HEK293T (cell line): ENCODE data around the gene OPA1.

Experiments
- CTCF ChIA-PET: fragments of 350-600 bp; formaldehyde crosslinking; extraction: SDS; loops from one replicate; lab custom pipeline; 2021; ENCODE audit warnings: antibody characterized with exemption, inconsistent platforms; lab: Yijun Ruan, JAX
- POLR2A ChIA-PET: fragments of 350-600 bp; formaldehyde crosslinking; extraction: SDS; loops from one replicate; lab custom pipeline; 2020; ENCODE audit warnings: antibody characterized with exemption, inconsistent platforms; lab: Yijun Ruan, JAX
- DNase-seq: peaks from one replicate; pipeline ENCODE4 v3.0.0; 2012; ENCODE audit warnings: mixed read lengths; ENCODE audit errors: extremely low spot score
- ARNT ChIP-seq: fragments of 450-650 bp; IDR thresholded peaks from 2 replicates; pipeline ENCODE4 v1.6.1; 2017; ENCODE audit warnings: mild to moderate bottlenecking
- BHLHE40 ChIP-seq: fragments of 450-650 bp; IDR thresholded peaks from 2 replicates; pipeline ENCODE4 v1.6.1; 2016; ENCODE audit warnings: mild to moderate bottlenecking, moderate library complexity, borderline replicate concordance
- CTBP1 ChIP-seq: fragments of 450-650 bp; IDR thresholded peaks from 2 replicates; pipeline ENCODE4 v1.6.1; 2016; ENCODE audit warnings: borderline replicate concordance
- ELF4 ChIP-seq: fragments of 450-650 bp; IDR thresholded peaks from 2 replicates; pipeline ENCODE4 v1.6.1; 2017; ENCODE audit warnings: antibody characterized with exemption
- FOXA1 ChIP-seq: fragments of 450-650 bp; IDR thresholded peaks from 2 replicates; pipeline ENCODE4 v1.6.1; 2016; ENCODE audit warnings: mild to moderate bottlenecking
- FOXK2 ChIP-seq: fragments of 450-650 bp; IDR thresholded peaks from 2 replicates; pipeline ENCODE4 v1.6.1; 2016; ENCODE audit warnings: mild to moderate bottlenecking
- FOXM1 ChIP-seq: fragments of 450-650 bp; IDR thresholded peaks from 2 replicates; pipeline ENCODE4 v1.6.1; 2017; ENCODE audit warnings: mild to moderate bottlenecking, borderline replicate concordance
- HDGF ChIP-seq: fragments of 450-650 bp; IDR thresholded peaks from 2 replicates; pipeline ENCODE4 v1.6.1; 2017; ENCODE audit warnings: antibody characterized with exemption, borderline replicate concordance
- L3MBTL2 ChIP-seq: fragments of 450-650 bp; conservative IDR thresholded peaks from 2 replicates; pipeline ENCODE4 v1.6.1; 2016; ENCODE audit warnings: mild to moderate bottlenecking
- LEF1 ChIP-seq: fragments of 450-650 bp; IDR thresholded peaks from 2 replicates; pipeline ENCODE4 v1.6.1; 2017; ENCODE audit warnings: mild to moderate bottlenecking, borderline replicate concordance
- NFRKB ChIP-seq: fragments of 450-650 bp; IDR thresholded peaks from 2 replicates; pipeline ENCODE4 v1.6.1; 2016; ENCODE audit warnings: mild to moderate bottlenecking, moderate library complexity
- SP1 ChIP-seq: fragments of 450-650 bp; IDR thresholded peaks from 2 replicates; pipeline ENCODE4 v1.6.1; 2017
- SUZ12 ChIP-seq: fragments of 450-650 bp; IDR thresholded peaks from 2 replicates; pipeline ENCODE4 v1.6.1; 2016; ENCODE audit warnings: mild to moderate bottlenecking
- TARDBP ChIP-seq: fragments of 450-650 bp; IDR thresholded peaks from 2 replicates; pipeline ENCODE4 v1.6.1; 2016
- ZNF384 ChIP-seq: fragments of 450-650 bp; IDR thresholded peaks from 2 replicates; pipeline ENCODE4 v1.6.1; 2016
- TF ChIP-seq, protein P1 (sequence below): fragments of 450-650 bp; IDR thresholded peaks from 2 replicates; pipeline ENCODE4 v1.6.1; 2016

OPA1 gene

DNA sequence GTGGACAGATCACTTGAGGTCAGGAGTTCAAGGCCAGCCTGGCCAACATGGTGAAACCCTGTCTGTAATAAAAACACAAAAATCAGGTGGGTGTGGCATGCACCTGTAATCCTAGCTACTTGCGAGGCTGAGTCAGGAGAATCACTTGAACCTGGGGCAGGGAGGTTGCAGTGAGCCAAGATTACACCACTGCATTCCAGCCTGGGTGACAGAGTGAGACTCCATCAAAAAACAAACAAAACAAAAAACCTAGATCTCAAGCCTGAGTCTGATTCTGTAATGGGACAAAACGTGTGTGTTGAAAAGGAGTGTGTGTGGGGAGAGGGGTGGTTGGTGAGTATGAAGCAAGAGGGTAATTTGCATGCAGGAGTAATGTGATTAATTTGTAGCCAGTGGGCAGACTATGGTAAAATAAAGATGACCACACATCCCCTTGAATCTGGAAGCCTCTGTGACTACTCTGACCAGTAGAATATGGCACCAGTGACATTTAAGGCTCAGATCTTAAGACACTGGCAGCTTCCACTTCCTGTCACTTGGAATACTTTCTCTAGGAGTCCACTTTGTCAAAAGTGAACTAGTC lies 18.4 kb upstream of the OPA1 start:
- CTCF ChIA-PET = no interaction called here
- POLR2A ChIA-PET = no interaction called here
- no peak for DNase-seq
- TF ChIP-seq ARNT (no peak), BHLHE40 (no peak), TARDBP (no peak), ZNF384 (no peak), L3MBTL2 (no peak), FOXK2 (no peak), FOXM1 (no peak), FOXA1 (no peak), NFRKB (no peak), LEF1 (no peak)

- no peak for DNase-seq
- CTCF ChIA-PET = no interaction called here
- POLR2A ChIA-PET = no interaction called here
- TF ChIP-seq BHLHE40 = no peak
- no peak for TF ChIP-seq FOXK2
- TF ChIP-seq ZNF384 = no peak
- no peak for TF ChIP-seq FOXA1
- TF ChIP-seq NFRKB = no peak
- TF ChIP-seq HDGF = no peak
- TF ChIP-seq L3MBTL2 = no peak
- TF ChIP-seq SUZ12 = no peak
- TF ChIP-seq, protein P1, sequence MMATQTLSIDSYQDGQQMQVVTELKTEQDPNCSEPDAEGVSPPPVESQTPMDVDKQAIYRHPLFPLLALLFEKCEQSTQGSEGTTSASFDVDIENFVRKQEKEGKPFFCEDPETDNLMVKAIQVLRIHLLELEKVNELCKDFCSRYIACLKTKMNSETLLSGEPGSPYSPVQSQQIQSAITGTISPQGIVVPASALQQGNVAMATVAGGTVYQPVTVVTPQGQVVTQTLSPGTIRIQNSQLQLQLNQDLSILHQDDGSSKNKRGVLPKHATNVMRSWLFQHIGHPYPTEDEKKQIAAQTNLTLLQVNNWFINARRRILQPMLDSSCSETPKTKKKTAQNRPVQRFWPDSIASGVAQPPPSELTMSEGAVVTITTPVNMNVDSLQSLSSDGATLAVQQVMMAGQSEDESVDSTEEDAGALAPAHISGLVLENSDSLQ = no peak
- no peak for TF ChIP-seq CTBP1
Measured at GRCh38 chr3:193585530-193585929, 7.5 kb upstream of the OPA1 start.

- CTCF ChIA-PET = interaction anchor here (0.6 kb wide), 1 partner anchor 772 kb away, joined by 3 read pairs; no protein-coding TSS in a partner anchor
- TF ChIP-seq ZNF384 (no peak), L3MBTL2 (no peak), NFRKB (no peak), LEF1 (no peak), HDGF (no peak), BHLHE40 (no peak), FOXA1 (no peak), TARDBP (no peak), FOXM1 (no peak), SUZ12 (no peak), FOXK2 (no peak), SP1 (no peak), ELF4 (no peak), ARNT (no peak), CTBP1 (no peak)
- TF ChIP-seq, protein P1 = no peak
Measured at GRCh38 chr3:193586526-193586925, 6.5 kb upstream of the OPA1 start.

GRCh38 chr3:193589129-193589528 lies 3.9 kb upstream of the OPA1 start:
- ChIA-PET POLR2A (no interaction called here), CTCF (no interaction called here)
- no peak for DNase-seq
- no peak for TF ChIP-seq ARNT
- TF ChIP-seq, protein P1 = no peak
- TF ChIP-seq FOXA1 = no peak
- no peak for TF ChIP-seq NFRKB
- no peak for TF ChIP-seq ZNF384
- TF ChIP-seq FOXM1 = no peak
- TF ChIP-seq HDGF = no peak
- TF ChIP-seq ELF4 = no peak
- TF ChIP-seq TARDBP = no peak
- TF ChIP-seq FOXK2 = no peak
- TF ChIP-seq SUZ12 = no peak
- no peak for TF ChIP-seq CTBP1

More at GRCh38 chr3:193586526-193586925, 6.5 kb upstream of the OPA1 start:
- POLR2A ChIA-PET = no interaction called here
- no peak for DNase-seq

DNA sequence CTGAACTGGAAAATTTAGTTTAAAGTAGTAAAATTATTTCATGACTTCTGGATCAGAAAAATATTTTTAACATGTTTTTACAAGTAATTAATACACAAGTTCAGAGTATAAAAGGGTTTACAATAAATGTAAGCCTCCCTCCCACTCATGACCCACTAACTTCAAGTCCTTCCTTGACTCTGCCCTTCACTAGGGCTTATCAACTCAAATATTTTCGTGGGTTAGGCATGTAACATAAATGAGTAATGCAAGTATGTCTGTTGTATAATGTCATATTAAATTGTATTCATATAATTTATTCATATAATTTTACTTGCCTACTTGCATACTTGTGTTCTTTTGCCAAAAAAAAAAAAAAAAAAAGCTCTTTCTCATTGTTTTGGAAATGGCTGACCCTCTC lies 3.4 kb upstream of the OPA1 start:
- CTCF ChIA-PET = interaction anchor here (0.6 kb wide), 1 partner anchor 62 kb away, joined by 4 read pairs; no protein-coding TSS in a partner anchor
- no peak for TF ChIP-seq FOXM1
- TF ChIP-seq SP1 = no peak
- no peak for TF ChIP-seq TARDBP
- POLR2A ChIA-PET = no interaction called here
- DNase-seq = no peak

GRCh38 chr3:193590088-193590856 lies 2.7 kb upstream of the OPA1 start:
- TF ChIP-seq L3MBTL2 (no peak), TARDBP (no peak), FOXA1 (no peak), CTBP1 (no peak)
- TF ChIP-seq, protein P1 = peak; percentile 71
- CTCF ChIA-PET = interaction anchor here (0.6 kb wide), 1 partner anchor 63 kb away, joined by 4 read pairs; no protein-coding TSS in a partner anchor
- peak; percentile 10 for DNase-seq
- POLR2A ChIA-PET = no interaction called here
